ENCODE results near the gene UTP4.

The UTP4 gene

GRCh38 chr16:69190598-69190997, 58.1 kb downstream of the UTP4 start:
- no peak overlapping the region for H3K4me3 ChIP-seq (ENCODE audit: low read length)
- no peak for TF ChIP-seq CTCF (IDR thresholded peaks at IDR 0.05; ENCODE audit: low read depth, low read length)
- no peak for TF ChIP-seq EZH2phosphoT487 (IDR thresholded peaks at IDR 0.05; ENCODE audit: low read depth)
- peaks cover 48% of the 10 kb centered on the region for H3K79me2 ChIP-seq (ENCODE audit: low read length)
- H3K9me3 ChIP-seq (ENCODE audit: insufficient read depth, low read length), result no peaks in the 10 kb centered on the region
- no peak overlapping the region for H3K4me2 ChIP-seq (ENCODE audit: low read length)
- H2AFZ ChIP-seq (ENCODE audit: low read depth, low read length), result no peak overlapping the region
- peaks cover 35% of the 10 kb centered on the region for H4K20me1 ChIP-seq (ENCODE audit: insufficient read depth, low read length)
- no peak overlapping the region for H3K9ac ChIP-seq (ENCODE audit: low read length)
- H3K27me3 ChIP-seq (ENCODE audit: low read depth, low read length), result no peaks in the 10 kb centered on the region
- H3K4me1 ChIP-seq (ENCODE audit: low read length), result peaks cover 14% of the 10 kb centered on the region
- no peak overlapping the region for H3K27ac ChIP-seq (ENCODE audit: low read length)
- H3K36me3 ChIP-seq (replicated peaks; ENCODE audit: low read depth, low read length), result peaks cover 6% of the 10 kb centered on the region

- Histone ChIP-seq H3K9ac (ENCODE audit: low read length) (no peak overlapping the region), H4K20me1 (ENCODE audit: insufficient read depth, low read length) (peaks cover 35% of the 10 kb centered on the region), H3K27ac (ENCODE audit: low read length) (no peak overlapping the region), H2AFZ (ENCODE audit: low read depth, low read length) (no peak overlapping the region), H3K4me1 (ENCODE audit: low read length) (peaks cover 11% of the 10 kb centered on the region), H3K9me3 (ENCODE audit: insufficient read depth, low read length) (no peaks in the 10 kb centered on the region), H3K36me3 (replicated peaks; ENCODE audit: low read depth, low read length) (peaks cover 6% of the 10 kb centered on the region), H3K4me2 (ENCODE audit: low read length) (no peak overlapping the region), H3K27me3 (ENCODE audit: low read depth, low read length) (no peaks in the 10 kb centered on the region), H3K4me3 (ENCODE audit: low read length) (no peak overlapping the region), H3K79me2 (ENCODE audit: low read length) (peaks cover 52% of the 10 kb centered on the region)
- TF ChIP-seq CTCF (IDR thresholded peaks at IDR 0.05; ENCODE audit: low read depth, low read length) (no peak), EZH2phosphoT487 (IDR thresholded peaks at IDR 0.05; ENCODE audit: low read depth) (no peak)
These were observed 58.7 kb downstream of the UTP4 start for GRCh38 chr16:69191136-69191535.

GRCh38 chr16:69193855-69194254, 61.4 kb downstream of the UTP4 start:
- Histone ChIP-seq H3K4me2 (ENCODE audit: low read length) (no peak overlapping the region), H3K4me3 (ENCODE audit: low read length) (no peak overlapping the region), H3K4me1 (ENCODE audit: low read length) (peaks cover 2% of the 10 kb centered on the region), H3K9me3 (ENCODE audit: insufficient read depth, low read length) (no peaks in the 10 kb centered on the region), H3K27ac (ENCODE audit: low read length) (no peak overlapping the region), H3K9ac (ENCODE audit: low read length) (no peak overlapping the region), H4K20me1 (ENCODE audit: insufficient read depth, low read length) (peaks cover 29% of the 10 kb centered on the region), H3K36me3 (replicated peaks; ENCODE audit: low read depth, low read length) (peaks cover 6% of the 10 kb centered on the region), H2AFZ (ENCODE audit: low read depth, low read length) (no peak overlapping the region), H3K79me2 (ENCODE audit: low read length) (peaks cover 40% of the 10 kb centered on the region), H3K27me3 (ENCODE audit: low read depth, low read length) (no peaks in the 10 kb centered on the region)
- TF ChIP-seq EZH2phosphoT487 (IDR thresholded peaks at IDR 0.05; ENCODE audit: low read depth), result no peak
- TF ChIP-seq CTCF (IDR thresholded peaks at IDR 0.05; ENCODE audit: low read depth, low read length), result no peak

GRCh38 chr16:69194488-69194887, 62.0 kb downstream of the UTP4 start:
- no peaks in the 10 kb centered on the region for H3K27me3 ChIP-seq (ENCODE audit: low read depth, low read length)
- H3K4me3 ChIP-seq (ENCODE audit: low read length), result no peak overlapping the region
- H3K27ac ChIP-seq (ENCODE audit: low read length), result no peak overlapping the region
- H3K4me1 ChIP-seq (ENCODE audit: low read length), result no peaks in the 10 kb centered on the region
- no peak overlapping the region for H3K9ac ChIP-seq (ENCODE audit: low read length)
- H3K79me2 ChIP-seq (ENCODE audit: low read length), result peaks cover 34% of the 10 kb centered on the region
- no peak for TF ChIP-seq CTCF (IDR thresholded peaks at IDR 0.05; ENCODE audit: low read depth, low read length)
- no peak for TF ChIP-seq EZH2phosphoT487 (IDR thresholded peaks at IDR 0.05; ENCODE audit: low read depth)
- peaks cover 6% of the 10 kb centered on the region for H3K36me3 ChIP-seq (replicated peaks; ENCODE audit: low read depth, low read length)
- peaks cover 23% of the 10 kb centered on the region; the same call in 1 of the 2 replicates for H4K20me1 ChIP-seq (ENCODE audit: insufficient read depth, low read length)
- no peaks in the 10 kb centered on the region for H3K9me3 ChIP-seq (ENCODE audit: insufficient read depth, low read length)
- H2AFZ ChIP-seq (ENCODE audit: low read depth, low read length), result no peak overlapping the region
- no peak overlapping the region for H3K4me2 ChIP-seq (ENCODE audit: low read length)
